Renal pelvis (tissue), 12 donors: ENCODE measurements around the gene GALNT18. TPM values are rescaled to one million over a fixed set of nuclear protein-coding genes. Genes with fewer than 3 reads are reported as not detected.

Experiments used
- DNase-seq: peaks from one replicate; pipeline ENCODE4 v3.0.0-alpha.2; 2013
- long read RNA-seq, 16 experiments: transcript quantifications; one replicate each; lab custom pipeline, GENCODE V29; 2026
- polyA plus RNA-seq, 3 donors: library from polyadenylated mRNA; unstranded; fragments of 120-200 nt; gene quantifications; one replicate each; pipeline ENCODE4 v1.2.1, GENCODE V29; 2013; ENCODE audit not compliant: insufficient read length in 3 of 3

The GALNT18 gene
- polyA plus RNA-seq, result 10 to 100 TPM; 25.4 to 28.1 (median 26.4) TPM
- long read RNA-seq, donor 1, transcript GALNT18-201 (11 exons, 2,504 nt), result major isoform, 14 of 14 reads
- long read RNA-seq, donor 1, partial matches to known transcripts, result 0 of 14 reads
- long read RNA-seq, donor 1, other reads (novel, unspliced or antisense), result 0 of 14 reads
- long read RNA-seq, donor 2, transcript GALNT18-201 (11 exons, 2,504 nt), result major isoform, 13 of 13 reads
- long read RNA-seq, donor 2, partial matches to known transcripts, result 0 of 13 reads
- long read RNA-seq, donor 2, other reads (novel, unspliced or antisense), result 0 of 13 reads
- long read RNA-seq, donor 3, transcript GALNT18-201 (11 exons, 2,504 nt), result major isoform, 8 of 8 reads
- long read RNA-seq, donor 3, partial matches to known transcripts, result 0 of 8 reads
- long read RNA-seq, donor 3, other reads (novel, unspliced or antisense), result 0 of 8 reads
- long read RNA-seq, donor 4, transcript GALNT18-201 (11 exons, 2,504 nt), result major isoform, 10 of 10 reads
- long read RNA-seq, donor 4, partial matches to known transcripts, result 0 of 10 reads
- long read RNA-seq, donor 4, other reads (novel, unspliced or antisense), result 0 of 10 reads
- long read RNA-seq, donor 5, partial matches to known transcripts, result 0 of 4 reads
- long read RNA-seq, donor 5, other reads (novel, unspliced or antisense), result 0 of 4 reads
- long read RNA-seq, donor 6, transcript GALNT18-201 (11 exons, 2,504 nt), result major isoform, 11 of 11 reads
- long read RNA-seq, donor 6, partial matches to known transcripts, result 0 of 11 reads
- long read RNA-seq, donor 6, other reads (novel, unspliced or antisense), result 0 of 11 reads
- long read RNA-seq, donor 7, transcript GALNT18-201 (11 exons, 2,504 nt), result major isoform, 16 of 16 reads
- long read RNA-seq, donor 7, partial matches to known transcripts, result 0 of 16 reads
- long read RNA-seq, donor 7, other reads (novel, unspliced or antisense), result 0 of 16 reads
- long read RNA-seq, donor 8, partial matches to known transcripts, result 0 of 2 reads
- long read RNA-seq, donor 8, other reads (novel, unspliced or antisense), result 0 of 2 reads
- long read RNA-seq, donor 9, transcript GALNT18-201 (11 exons, 2,504 nt), result major isoform, 13 of 13 reads
- long read RNA-seq, donor 9, partial matches to known transcripts, result 0 of 13 reads
- long read RNA-seq, donor 9, other reads (novel, unspliced or antisense), result 0 of 13 reads
- long read RNA-seq, donor 10, transcript GALNT18-201 (11 exons, 2,504 nt), result major isoform, 7 of 7 reads
- long read RNA-seq, donor 10, partial matches to known transcripts, result 0 of 7 reads
- long read RNA-seq, donor 10, other reads (novel, unspliced or antisense), result 0 of 7 reads
- long read RNA-seq, donor 11, transcript GALNT18-201 (11 exons, 2,504 nt), result major isoform, 11 of 11 reads
- long read RNA-seq, donor 11, partial matches to known transcripts, result 0 of 11 reads
- long read RNA-seq, donor 11, other reads (novel, unspliced or antisense), result 0 of 11 reads
- long read RNA-seq, donor 12, transcript GALNT18-201 (11 exons, 2,504 nt), result major isoform, 21 of 21 reads
- long read RNA-seq, donor 12, partial matches to known transcripts, result 0 of 21 reads
- long read RNA-seq, donor 12, other reads (novel, unspliced or antisense), result 0 of 21 reads
- long read RNA-seq, donor 13, transcript GALNT18-201 (11 exons, 2,504 nt), result major isoform, 8 of 8 reads
- long read RNA-seq, donor 13, partial matches to known transcripts, result 0 of 8 reads
- long read RNA-seq, donor 13, other reads (novel, unspliced or antisense), result 0 of 8 reads
- long read RNA-seq, donor 14, result 0 reads
- long read RNA-seq, donor 15, transcript GALNT18-201 (11 exons, 2,504 nt), result major isoform, 10 of 10 reads
- long read RNA-seq, donor 15, partial matches to known transcripts, result 0 of 10 reads
- long read RNA-seq, donor 15, other reads (novel, unspliced or antisense), result 0 of 10 reads
- long read RNA-seq, donor 16, transcript GALNT18-201 (11 exons, 2,504 nt), result major isoform, 12 of 12 reads
- long read RNA-seq, donor 16, partial matches to known transcripts, result 0 of 12 reads
- long read RNA-seq, donor 16, other reads (novel, unspliced or antisense), result 0 of 12 reads

- DNase-seq, result peak; percentile 94
Measured at GRCh38 chr11:11621573-11622339, at the start of gene GALNT18. Gene GALNT18 (minus strand): TSS chr11:11622005.

- DNase-seq, result no peak
Measured at GRCh38 chr11:11670574-11670973, 48.8 kb upstream of the GALNT18 start.

DNA sequence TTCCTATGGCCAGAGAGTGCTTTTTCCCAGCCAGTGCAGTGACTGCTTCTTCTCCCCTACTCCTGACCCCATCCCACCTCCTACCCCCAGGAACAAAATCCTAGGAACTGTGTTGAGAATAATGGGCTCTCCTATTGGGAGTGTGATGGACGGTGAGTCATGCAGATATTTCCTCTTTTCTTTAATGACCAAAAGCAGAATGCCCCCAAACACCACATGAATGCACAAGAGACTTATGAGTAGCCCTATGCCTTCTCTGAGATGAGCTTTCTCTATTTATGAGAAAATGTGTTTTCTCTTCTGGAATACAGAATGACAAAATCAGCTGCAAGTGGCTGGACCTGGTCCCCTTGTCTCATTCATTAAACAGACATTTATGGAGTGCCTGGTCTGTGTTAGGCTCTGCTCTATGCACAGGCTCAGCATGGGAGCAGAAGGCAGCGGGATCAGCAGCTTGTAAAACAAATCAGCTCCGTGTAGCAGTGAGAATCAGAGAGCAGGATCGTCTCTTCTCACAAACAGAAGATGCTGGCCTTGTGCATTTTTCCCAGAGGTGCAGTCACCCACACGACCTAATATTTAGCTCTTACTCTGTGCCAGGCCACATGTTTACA is 47.5 kb upstream of the GALNT18 start:
- DNase-seq, result no peak

DNA sequence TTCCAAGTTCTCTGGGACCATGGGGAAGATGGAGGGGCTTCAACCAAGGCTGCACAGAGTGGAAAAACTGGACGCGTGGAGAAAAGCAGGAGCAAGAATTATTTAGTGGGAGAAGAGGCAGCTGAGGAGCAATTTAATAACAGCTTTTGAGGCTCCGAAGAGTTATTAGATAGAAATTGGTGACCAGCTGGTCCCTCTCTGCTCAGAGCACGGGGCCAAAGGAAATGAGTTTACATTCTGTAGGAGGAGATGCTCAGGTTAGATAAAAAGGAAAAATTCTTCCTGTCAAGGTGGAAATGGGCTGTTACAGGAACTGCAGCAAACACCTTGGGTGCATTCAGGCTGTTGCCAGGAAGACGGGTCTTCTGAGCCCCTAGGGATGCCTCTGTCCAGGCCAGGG is 47.0 kb upstream of the GALNT18 start:
- no peak for DNase-seq

GRCh38 chr11:11668274-11668673 is 46.5 kb upstream of the GALNT18 start:
- no peak for DNase-seq

DNA sequence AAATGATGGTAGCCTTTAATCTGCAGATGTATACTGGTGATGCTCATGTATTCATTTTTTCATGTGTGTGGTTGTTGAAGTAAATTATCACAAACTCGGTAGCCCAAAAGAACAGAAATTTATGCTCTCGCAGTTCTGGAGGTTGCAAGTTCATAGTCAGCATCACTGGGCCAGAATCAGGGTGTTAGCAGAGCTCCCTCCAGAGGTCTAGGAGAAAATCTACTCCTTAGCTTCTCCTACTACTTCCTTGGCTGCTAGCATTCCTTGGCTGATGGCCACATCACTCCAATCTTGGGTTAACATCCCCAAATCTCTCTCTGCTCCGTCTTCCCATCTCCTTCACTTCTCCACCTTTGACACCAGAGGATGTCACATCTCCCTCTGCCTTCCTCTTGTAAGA is 45.3 kb upstream of the GALNT18 start:
- DNase-seq, result no peak

DNA sequence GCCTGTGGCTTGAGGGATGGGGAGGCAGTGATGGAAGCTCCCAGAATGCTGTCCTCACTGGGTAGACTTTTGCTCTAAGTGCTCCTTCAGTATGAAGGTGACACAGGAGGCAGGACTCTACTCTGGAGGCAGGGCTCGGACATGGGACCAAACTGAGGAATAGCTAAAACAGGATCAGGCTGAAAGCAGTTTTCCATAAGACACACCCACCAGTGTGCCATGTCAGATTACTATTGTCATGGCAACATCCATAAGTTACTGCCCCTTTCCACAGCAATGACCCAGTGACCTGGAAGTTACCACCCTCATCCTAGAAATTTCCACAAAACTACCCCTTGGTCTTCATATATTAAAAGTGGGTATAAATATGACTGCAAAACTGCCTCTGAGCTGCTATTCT is 43.6 kb upstream of the GALNT18 start:
- DNase-seq, result no peak

DNA sequence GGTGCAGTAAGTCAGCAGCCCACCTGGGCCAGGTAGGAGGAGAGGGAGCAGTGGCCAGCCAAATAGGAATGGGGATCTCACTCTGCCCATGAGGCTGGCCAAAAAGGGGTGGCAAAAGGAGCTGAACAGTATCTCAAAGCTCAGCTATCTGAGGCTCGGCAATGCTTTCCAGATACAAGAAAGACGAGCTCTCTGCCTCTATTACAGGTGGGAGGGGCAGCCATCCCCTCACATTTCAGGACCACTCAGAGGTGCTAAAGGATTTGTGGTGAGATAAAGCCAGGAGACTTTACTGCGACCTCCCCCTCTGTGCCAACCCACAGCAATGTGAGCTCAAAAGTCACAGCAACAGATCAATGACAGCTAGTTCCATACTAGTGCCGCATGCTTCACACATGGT is 42.1 kb upstream of the GALNT18 start:
- no peak for DNase-seq

GRCh38 chr11:11662578-11662977 is 40.8 kb upstream of the GALNT18 start:
- DNase-seq, result no peak

DNA sequence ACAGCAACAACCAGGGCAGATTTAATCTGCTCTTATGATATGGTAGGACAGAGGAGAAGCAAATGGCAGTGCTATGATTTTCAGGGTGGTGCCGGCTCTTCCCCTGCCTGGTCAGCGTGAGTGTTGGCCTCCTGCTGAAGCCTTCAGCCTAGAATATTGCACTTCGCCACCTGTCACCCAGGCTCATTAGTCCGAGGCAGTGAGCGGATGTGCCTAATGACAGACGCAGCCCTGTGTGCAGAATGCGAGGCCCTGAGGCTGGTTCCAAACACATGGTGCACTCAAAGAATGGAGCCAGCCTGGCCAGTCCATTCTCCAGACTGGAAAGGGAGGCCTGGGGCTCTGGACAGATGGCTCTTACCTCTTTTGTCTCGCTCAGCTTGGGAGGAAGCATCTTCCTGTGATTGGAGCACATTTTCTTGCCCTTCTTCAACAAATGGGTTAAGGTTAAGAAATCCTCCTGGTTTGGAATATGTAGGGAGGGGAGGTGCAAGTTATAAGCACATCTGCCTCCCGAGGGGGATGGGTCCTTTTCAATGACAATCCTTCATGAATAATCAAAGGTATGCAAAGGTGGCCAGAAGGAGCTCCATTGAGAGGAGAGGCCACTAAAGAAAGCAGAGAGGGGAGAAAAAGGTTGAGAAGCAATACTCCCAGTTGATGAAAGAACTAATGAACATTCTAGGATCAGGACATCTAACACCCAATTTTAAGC is 39.7 kb upstream of the GALNT18 start:
- no peak for DNase-seq

DNA sequence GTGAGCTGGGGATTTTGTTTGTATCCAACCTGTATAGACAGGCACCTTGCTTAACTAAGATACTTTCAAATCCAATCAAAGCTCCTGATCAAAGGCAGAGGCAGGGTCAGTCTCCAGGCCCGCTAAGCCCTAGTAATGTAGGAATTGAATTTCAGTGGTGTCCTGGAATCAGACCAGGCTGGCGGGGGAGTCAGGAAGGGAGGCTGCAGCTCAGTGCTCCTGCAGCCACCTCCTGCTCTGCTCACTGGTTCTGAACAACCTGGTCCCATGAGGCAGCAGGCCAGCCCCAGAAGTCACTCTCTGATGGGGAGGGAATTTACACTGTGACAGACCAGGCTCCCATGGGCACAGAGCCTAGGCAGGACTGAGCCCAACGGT is 38.5 kb upstream of the GALNT18 start:
- DNase-seq, result peak; percentile 74

- DNase-seq, result peak; percentile 23
Measured at GRCh38 chr11:11659567-11660362, 38.0 kb upstream of the GALNT18 start.

- no peak for DNase-seq
Measured at GRCh38 chr11:11657218-11657955, 35.6 kb upstream of the GALNT18 start.

DNA sequence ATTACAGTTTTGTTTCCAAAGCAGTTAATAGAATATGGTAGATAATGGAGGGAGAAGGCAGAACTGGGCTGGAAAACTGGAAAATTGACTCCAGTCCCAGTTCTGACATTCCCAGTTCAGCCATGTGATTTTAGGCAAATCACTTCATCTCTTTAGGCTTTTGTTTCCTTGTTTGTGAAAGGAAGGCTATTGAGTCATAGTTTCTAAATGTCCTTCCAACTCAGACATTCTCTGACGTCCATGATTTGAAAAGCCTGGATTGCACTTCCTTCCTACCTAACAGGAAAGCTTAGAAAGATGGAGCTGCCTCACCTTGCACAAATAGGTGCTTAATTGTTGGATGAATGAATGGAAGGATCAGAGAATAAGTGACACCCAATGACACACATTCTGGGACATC is 19.8 kb upstream of the GALNT18 start:
- DNase-seq, result no peak

- no peak for DNase-seq
Measured at GRCh38 chr11:11640996-11641395, 19.2 kb upstream of the GALNT18 start.

DNA sequence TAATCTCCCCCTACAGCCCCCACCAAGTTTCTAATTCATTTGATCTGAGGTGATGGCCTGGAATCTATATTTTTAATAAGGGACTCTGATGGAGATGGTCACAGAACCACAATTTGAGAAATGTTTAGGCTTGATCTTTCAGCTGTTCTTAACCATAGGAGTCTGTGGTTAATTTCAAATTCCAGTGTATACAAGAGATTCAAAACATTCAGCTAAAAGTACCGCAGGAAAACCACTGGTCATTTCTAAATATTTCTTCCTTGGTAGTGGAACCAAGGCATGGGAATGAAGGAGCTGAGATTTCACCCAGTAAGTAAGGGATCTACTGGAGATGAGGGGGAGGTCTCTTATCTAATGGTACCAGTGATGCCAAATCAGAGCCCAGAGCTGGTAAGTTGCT is 18.3 kb upstream of the GALNT18 start:
- DNase-seq, result no peak

DNA sequence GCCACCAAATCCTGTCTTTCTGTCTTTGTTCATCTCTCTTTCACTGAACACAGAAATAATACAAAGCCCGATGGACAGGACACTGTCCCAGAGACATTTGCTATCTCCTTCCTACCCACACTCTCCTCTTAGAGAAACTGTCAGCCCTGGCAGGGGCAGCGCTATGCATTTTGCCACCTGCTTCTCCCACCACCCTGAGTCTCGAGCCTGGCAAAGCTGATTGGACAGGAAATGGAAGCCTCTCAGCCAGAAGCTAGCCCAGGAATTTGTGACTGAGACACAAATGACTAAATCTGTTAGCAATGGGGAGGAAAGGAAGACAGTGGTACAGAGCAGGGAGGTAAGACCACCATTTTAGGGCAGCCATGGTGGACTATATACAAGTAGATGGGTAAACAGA is 14.9 kb upstream of the GALNT18 start:
- DNase-seq, result no peak
